Neutrophil (primary cell): ENCODE data around the gene CDC42BPB.

Experiments
- H3K27ac ChIP-seq: fragments of 200-600 bp; sonication (generic); 2 replicates; pipeline ENCODE4 v1.5.1; 2016; ENCODE audit warnings: mild to moderate bottlenecking, moderate library complexity
- H3K27me3 ChIP-seq: fragments of 200-600 bp; sonication (generic); 2 replicates; pipeline ENCODE4 v1.6.0; 2016; ENCODE audit warnings: mild to moderate bottlenecking
- H3K36me3 ChIP-seq: fragments of 200-600 bp; sonication (generic); 2 replicates; pipeline ENCODE4 v1.5.1; 2017
- H3K4me1 ChIP-seq, 2 experiments: fragments of 200-600 bp in 1 of 2; sonication (generic) in 1 of 2; 1 replicate in 1 of 2; 2 replicates in 1 of 2; pipeline versions ENCODE4 v1.5.1 to v1.6.1; 2013 to 2016; ENCODE audit warnings: low read depth in 1 of 2, low read length in 1 of 2, mild to moderate bottlenecking in 1 of 2, moderate library complexity in 1 of 2; ENCODE audit not compliant: control insufficient read depth in 1 of 2, insufficient read depth in 1 of 2
- H3K4me3 ChIP-seq, 2 experiments: fragments of 200-600 bp in 1 of 2; sonication (generic) in 1 of 2; 1 replicate in 1 of 2; 2 replicates in 1 of 2; pipeline ENCODE4 v1.5.1; 2013 to 2016; ENCODE audit warnings: low read depth in 1 of 2, low read length in 1 of 2, mild to moderate bottlenecking in 1 of 2, moderate library complexity in 1 of 2
- H3K9me3 ChIP-seq: fragments of 200-600 bp; sonication (generic); 2 replicates; pipeline ENCODE4 v1.5.1; 2016
- TF ChIP-seq, protein P1 (sequence below): fragments of 200-600 bp; sonication (generic); IDR thresholded peaks from 2 replicates; pipeline ENCODE4 v1.5.1; 2016; ENCODE audit warnings: antibody characterized with exemption

CDC42BPB gene

DNA sequence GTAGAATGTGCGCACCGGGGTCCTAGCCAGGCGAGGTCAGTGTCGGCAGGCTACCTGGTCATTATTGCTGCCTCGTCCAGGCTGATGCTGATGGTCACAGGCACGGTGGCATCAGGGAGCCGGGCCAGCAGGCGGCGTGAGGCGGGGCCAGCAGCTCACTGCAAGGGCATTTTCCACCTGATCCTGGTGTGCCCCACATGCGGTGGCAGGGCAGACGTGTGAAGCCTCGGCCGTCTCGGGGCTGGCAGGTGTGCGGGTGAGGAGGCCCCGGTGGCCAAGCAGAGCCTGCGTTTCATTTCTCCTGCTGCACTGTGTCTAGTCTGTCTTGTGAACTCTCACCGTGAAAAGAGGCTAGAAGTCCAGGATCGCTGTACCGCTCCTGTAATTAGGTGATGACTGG lies 146.9 kb downstream of the CDC42BPB start:
- H3K27ac ChIP-seq: no peak overlapping the region
- H3K4me3 ChIP-seq: no peak overlapping the region
- H3K36me3 ChIP-seq: peaks cover 80% of the 10 kb centered on the region
- no peaks in the 10 kb centered on the region for H3K9me3 ChIP-seq
- TF ChIP-seq, protein P1, sequence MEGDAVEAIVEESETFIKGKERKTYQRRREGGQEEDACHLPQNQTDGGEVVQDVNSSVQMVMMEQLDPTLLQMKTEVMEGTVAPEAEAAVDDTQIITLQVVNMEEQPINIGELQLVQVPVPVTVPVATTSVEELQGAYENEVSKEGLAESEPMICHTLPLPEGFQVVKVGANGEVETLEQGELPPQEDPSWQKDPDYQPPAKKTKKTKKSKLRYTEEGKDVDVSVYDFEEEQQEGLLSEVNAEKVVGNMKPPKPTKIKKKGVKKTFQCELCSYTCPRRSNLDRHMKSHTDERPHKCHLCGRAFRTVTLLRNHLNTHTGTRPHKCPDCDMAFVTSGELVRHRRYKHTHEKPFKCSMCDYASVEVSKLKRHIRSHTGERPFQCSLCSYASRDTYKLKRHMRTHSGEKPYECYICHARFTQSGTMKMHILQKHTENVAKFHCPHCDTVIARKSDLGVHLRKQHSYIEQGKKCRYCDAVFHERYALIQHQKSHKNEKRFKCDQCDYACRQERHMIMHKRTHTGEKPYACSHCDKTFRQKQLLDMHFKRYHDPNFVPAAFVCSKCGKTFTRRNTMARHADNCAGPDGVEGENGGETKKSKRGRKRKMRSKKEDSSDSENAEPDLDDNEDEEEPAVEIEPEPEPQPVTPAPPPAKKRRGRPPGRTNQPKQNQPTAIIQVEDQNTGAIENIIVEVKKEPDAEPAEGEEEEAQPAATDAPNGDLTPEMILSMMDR: no peak
- no peaks in the 10 kb centered on the region for H3K27me3 ChIP-seq
- no peaks in the 10 kb centered on the region for H3K4me1 ChIP-seq

DNA sequence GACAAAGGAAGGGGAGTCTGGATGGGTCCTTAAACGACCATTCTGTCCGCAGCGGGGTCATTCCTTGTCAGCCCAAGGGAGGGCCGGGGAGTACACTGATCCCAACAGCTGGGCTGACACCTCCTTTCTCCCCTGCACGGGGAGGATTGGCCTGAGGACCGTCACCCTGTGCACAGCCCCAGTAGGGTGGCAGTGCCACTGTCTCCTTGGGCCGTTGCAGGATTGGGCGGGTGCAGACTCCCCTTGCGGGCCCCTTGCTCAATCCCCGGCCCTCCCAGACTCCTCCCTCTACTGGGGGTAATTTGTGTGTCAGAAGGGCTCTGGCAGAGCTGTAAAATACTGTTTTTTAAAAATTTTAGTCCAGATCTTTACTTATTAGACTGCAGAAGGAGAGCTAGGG lies 147.4 kb downstream of the CDC42BPB start:
- Histone ChIP-seq H3K27me3 (no peaks in the 10 kb centered on the region), H3K4me1 (no peaks in the 10 kb centered on the region), H3K9me3 (no peaks in the 10 kb centered on the region), H3K36me3 (peaks cover 85% of the 10 kb centered on the region), H3K4me3 (no peak overlapping the region), H3K27ac (no peak overlapping the region)
- TF ChIP-seq, protein P1: no peak

DNA sequence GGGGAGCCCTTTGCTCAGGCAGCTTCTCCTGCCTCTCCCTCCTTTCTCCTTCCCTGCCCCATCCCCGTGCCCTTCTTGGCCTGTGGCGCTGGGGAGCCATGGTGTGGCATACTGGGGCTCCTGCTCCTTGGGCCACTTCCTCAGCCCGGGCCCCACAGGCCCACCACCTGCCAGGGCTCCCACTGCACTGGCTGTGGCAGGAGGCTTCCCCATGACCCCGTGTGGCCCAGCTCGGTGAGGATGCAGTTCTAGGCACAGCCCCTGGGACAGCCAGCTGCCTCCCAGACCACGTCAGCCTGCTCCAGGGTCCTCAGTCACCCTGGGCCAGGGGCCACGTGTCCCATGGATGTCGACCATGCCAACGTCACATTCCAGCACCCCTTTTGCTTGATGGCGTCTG lies 147.9 kb downstream of the CDC42BPB start:
- no peaks in the 10 kb centered on the region for H3K4me1 ChIP-seq
- H3K27me3 ChIP-seq: no peaks in the 10 kb centered on the region
- TF ChIP-seq, protein P1: no peak
- H3K27ac ChIP-seq: no peak overlapping the region
- no peaks in the 10 kb centered on the region for H3K9me3 ChIP-seq
- H3K4me3 ChIP-seq: no peak overlapping the region
- H3K36me3 ChIP-seq: peaks cover 87% of the 10 kb centered on the region

DNA sequence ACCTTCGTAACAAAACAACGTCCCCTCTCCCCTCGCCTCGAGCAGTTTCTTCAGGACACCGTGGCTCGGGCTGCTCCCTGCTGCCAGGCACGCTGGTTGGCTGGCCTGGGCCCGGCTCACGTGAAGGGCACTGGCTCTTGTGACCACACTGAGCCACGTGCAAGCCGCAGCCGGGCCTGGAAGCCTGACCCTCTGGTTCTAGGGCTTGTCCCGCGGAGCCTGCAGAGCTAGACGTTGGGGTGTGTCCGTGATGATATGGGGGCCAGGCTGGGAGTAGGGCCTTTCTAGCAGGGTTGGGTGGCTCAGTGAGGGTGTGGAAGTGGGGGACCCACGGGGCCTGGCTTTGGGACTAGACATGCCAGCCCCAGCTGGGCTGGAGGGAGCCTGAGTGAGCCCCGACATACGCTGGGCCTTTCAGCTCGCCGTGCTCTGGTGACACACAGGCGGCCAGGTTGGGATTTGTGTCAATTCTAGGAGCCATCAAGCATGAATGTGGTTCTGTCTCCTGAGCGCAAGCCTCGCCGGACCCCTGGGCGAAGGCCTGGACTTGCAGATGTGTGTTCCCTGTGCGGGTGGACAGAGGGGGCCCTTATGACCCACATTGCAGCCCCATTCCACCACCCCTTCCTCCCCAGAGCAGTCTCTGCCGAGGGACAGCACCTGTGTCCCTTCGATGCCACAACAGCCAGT lies 148.4 kb downstream of the CDC42BPB start:
- peaks cover 91% of the 10 kb centered on the region for H3K36me3 ChIP-seq
- TF ChIP-seq, protein P1: no peak

DNA sequence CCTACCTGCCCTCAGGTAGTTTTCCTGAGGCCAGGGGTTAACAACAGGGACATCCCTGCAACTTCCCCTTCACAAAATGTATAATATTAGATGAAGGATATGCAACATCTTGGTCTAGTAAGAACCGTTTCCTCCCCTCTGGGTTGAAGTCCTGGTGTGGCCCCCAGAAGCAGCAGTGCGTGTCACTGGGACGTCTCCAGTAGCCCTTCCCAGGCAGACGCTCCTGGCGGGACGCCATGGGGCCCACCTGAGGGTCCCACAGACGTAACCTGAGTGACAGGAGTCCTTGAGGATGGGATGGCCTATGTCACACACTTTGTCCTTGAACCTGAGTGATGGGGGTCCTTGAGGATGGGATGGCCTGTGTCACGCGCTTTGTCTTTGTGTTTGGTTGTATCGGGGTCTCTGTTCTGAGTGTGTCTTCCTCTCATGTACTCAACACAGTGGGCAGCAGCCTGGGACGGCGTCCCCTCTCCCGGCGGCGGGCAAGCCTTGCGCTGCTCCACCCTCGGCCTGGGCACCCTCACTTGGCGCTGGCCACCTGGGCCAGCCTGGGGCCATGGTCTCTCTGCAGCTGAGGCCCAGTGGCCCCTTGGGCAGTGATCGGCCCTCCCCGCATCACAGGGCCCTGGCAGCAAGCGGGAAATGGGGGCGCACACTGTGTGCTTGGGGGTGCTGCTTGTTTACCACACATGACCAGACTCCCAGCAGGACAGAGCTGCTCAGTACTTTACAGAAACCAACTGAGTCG lies 149.2 kb downstream of the CDC42BPB start:
- Histone ChIP-seq H3K4me3 (no peak overlapping the region), H3K36me3 (peaks cover 91% of the 10 kb centered on the region), H3K4me1 (no peaks in the 10 kb centered on the region), H3K27ac (no peak overlapping the region), H3K27me3 (no peaks in the 10 kb centered on the region), H3K9me3 (no peaks in the 10 kb centered on the region)
- TF ChIP-seq, protein P1: no peak

More for the DNA sequence above, 148.4 kb downstream of the CDC42BPB start:
- Histone ChIP-seq H3K27me3 (no peaks in the 10 kb centered on the region), H3K4me3 (no peak overlapping the region), H3K27ac (no peak overlapping the region), H3K9me3 (no peaks in the 10 kb centered on the region), H3K4me1 (no peaks in the 10 kb centered on the region)
